GM18867 (cell line): ENCODE results near the gene ALDOB.
"Not testable (repeated sequence)": the region's sequence is repeated elsewhere in the genome, so short reads cannot be mapped to it uniquely, and the experiment has no call there.

Experiments
- ATAC-seq: cut with Tn5 transposase; IDR thresholded peaks from one replicate; pipeline ENCODE4 v1.9.1; 2021; ENCODE audit warnings: mild to moderate bottlenecking, moderate library complexity; ENCODE audit not compliant: unreplicated experiment

Gene ALDOB

DNA sequence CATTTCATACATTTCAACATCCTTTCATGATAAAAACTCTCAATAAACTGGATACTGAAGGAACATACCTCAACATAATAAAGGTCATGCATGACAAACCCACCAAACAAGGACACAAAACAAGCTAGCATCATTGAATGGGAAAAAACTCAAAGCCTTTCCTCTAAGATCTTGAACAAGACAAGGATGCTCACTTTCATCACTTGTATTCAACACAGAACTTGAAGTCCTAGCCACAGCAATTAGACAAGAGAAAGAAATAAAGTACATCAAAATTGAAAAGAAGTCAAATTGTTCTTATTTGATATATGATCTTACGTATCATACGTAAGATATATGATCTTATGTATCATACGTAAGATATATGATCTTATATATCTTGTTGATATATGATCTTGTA is 42.4 kb downstream of the ALDOB start:
- ATAC-seq = no peak

DNA sequence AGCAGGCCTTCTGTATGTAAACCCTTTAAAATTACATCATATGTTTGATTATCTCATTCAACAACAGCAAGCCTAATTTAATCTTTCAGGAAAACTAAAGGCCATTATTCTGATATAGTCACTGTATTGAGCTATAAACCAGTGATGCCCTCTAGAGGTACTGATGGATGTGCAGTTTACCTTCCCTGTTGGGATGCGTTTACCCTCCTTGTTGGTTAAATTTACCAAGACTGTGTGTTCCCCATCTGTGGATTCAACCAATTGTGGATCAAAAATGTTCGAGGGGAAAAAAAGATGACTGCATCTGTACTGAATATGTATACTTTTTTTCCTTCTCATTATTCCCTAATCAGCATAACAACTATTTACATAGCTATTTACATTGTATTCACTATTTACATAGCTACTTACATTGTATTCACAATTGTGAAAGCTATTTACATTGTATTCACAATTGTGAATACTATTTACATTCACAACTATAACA is 47.0 kb downstream of the ALDOB start:
- no peak for ATAC-seq

DNA sequence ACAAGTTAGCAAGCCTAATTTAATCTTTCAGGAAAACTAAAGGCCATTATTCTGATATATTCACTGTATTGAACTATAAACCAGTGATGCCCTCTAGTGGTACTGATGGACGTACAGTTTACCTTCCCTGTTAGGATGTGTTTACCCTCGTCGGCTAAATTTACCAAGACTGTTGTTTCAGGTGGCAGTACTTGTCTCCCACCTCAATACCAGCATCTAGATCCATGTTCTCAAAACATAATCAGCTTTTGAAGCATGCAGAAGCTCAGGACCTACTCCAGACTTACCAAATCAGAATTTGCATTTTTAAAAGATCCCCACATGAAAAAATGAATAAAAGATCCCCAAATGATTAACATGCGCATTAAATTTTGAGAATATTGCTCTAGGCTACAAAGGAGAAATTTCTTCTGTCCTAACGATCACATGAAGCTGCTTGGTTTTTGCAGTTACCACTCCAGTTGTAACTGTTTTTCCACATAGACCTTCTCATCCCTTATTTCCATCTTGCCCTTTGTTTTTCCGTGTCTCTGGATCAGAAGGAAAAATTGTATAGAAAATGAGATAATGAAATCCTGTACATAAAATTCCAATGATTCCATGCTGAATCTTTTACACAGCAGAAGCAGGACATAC is 47.6 kb downstream of the ALDOB start:
- ATAC-seq = peak; percentile 80

DNA sequence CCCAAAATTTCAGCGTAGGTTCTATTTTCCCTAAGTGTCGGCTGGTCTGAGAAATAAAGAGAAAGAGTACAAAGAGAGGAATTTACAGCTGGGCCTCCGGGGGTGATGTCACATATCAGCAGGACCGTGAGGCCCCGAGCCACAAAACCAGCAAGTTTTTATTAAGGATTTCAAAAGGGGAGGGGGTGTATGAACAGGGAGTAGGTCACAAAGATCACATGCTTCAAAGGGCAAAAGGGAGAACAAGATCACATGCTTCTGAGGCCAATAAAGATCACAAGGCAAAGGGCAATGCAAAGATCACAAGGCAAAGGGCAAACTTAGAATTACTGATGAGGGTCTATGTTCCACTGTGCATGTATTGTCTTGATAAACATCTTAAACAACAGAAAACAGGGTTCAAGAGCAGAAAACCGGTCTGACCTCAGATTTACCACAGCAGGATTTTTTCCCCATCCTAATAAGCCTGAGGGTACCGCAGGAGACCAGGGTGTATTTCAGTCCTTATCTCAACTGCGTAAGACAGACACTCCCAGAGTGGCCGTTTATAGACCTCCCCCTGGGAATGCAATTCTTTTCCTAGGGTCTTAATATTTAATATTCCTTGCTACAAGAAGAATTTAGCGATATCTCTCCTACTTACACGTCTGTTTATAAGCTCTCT is 50.6 kb downstream of the ALDOB start, which contains the start of gene BAAT:
TSS of gene BAAT (minus strand) at position 134 of the 664 bp plus-strand sequence. CDS start 13,602 bp downstream, outside the sequence.
- not testable (repeated sequence) for ATAC-seq

DNA sequence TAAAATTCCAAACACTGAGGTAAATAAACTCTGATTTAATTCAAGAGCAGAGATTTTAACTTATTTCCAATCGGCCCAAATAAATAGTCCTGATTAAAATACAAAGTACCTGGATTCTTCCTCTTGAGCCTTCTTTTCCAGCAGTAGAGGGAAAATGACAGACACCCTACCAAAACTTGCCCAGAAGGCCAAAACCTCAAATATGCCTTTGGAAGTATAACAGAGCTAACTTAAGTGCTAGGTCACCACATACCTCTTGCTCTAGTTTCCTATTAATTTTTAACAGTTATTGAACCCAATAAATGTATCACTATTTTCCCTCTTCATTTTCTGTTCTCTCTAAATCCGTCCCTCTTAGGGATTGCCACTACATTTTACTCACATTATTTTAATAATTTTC is 52.2 kb downstream of the ALDOB start:
- ATAC-seq = no peak

DNA sequence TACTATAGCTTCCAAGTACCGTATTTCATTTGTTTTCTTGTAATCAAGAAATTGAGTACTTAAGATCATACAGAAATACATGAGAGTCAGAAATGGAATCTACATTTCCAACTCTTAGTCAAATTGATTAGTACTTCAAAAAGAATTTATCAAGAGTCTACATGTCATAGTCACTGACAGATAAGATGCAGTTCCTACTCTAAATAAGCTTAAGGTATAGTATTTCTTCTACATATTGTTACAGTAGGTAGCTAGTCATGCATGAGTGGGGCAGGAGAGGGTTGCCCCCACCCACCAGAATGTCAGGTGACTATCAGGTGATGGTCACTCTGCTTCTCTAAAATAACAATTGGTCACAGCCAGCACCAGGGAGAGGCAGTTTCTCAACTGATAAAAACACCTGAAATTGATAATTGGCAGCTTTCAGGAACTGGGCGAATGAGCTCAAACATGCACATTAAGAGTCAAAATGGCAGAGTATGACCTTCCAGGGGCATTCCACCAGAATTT is 53.7 kb downstream of the ALDOB start:
- no peak for ATAC-seq

DNA sequence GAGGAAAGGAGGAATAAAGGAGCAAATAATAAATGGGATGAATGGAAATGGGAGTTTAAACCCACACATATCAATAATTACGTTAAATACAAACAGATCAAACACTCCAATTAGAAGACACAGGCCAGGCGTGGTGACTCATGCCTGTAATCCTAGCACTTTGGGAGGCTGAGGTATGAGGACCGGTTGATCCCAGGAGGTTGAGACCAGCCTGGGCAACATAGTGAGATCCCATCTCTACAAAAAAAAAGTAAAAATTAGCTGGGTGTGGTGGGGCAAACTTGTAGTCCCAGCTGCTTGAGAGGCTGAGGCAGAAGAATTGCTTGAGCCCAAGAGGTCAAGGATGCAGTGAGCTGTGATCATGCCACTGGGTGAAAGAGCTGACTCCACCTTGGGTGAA is 54.5 kb downstream of the ALDOB start:
- ATAC-seq = no peak

DNA sequence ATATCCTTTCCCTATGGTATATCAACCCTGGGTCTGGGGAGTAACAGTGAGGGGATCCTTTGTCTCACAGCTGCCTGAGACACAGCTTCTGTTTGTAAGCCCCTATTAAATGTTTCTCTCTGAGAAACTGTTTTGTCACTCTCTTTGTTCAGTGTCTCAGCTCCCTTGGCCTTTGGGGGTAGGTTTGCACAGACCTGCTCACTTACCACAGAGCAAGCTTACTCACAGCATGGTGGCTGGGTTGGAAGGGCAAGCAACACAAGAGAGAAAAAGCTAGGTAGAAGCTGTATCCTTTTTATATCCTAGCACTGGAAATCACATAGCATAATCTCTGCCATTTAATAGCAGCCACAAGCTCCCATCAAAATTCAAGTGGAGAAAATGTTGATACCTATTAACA is 55.3 kb downstream of the ALDOB start:
- no peak for ATAC-seq

DNA sequence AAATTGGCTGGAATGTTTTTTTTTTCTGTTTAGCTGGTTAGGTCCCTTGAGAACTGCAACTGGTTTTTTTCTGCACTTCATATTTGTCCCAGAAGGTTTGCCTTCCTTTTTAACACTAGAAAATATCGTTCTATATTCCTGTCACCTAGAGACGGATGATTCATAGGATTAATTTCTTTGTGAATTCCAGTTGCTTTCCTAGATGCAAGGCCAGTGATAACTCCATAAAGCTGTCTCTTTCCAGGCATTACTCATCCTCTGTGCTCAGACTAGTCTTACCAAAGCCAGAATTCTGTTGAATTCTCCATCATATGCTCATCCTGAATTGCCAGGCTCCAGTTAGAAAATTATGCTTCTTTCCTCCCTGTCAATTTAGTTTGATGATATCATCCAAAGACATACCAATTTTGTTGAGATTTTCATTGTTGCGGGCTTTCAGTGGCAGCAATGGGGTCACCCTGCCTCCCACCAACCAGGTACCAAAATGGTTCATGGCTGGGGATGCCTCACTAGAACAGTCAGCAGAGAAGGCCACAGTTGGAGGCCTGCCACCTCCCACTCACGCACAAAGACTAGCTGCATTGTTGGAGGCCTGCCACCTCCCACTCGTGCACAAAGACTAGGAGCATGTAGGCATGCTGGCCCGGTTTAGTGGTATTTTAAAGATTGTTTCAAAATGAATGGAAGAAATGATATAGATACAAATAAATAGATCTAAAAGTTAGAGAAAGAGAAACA is 59.3 kb downstream of the ALDOB start:
- ATAC-seq = no peak

DNA sequence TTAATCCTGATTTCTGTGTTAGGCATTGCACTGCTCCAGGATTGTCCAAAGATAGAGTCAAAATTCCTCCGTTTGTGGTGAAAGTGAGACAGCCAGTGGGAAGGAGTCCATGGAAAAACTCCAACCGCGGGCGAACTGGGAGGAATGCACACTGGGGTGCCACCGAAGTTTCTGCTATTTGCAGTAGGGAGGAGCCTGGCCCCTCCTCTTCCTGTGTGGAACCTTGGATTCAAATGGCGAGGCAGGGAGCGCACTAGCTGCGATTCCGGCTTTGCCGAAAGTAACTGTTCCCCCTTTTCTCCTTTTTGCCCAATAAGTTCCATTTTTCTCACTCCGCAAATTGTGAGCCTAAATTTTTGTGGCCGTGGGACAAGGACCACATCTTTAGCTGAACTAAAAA is 60.0 kb downstream of the ALDOB start:
- no peak for ATAC-seq

DNA sequence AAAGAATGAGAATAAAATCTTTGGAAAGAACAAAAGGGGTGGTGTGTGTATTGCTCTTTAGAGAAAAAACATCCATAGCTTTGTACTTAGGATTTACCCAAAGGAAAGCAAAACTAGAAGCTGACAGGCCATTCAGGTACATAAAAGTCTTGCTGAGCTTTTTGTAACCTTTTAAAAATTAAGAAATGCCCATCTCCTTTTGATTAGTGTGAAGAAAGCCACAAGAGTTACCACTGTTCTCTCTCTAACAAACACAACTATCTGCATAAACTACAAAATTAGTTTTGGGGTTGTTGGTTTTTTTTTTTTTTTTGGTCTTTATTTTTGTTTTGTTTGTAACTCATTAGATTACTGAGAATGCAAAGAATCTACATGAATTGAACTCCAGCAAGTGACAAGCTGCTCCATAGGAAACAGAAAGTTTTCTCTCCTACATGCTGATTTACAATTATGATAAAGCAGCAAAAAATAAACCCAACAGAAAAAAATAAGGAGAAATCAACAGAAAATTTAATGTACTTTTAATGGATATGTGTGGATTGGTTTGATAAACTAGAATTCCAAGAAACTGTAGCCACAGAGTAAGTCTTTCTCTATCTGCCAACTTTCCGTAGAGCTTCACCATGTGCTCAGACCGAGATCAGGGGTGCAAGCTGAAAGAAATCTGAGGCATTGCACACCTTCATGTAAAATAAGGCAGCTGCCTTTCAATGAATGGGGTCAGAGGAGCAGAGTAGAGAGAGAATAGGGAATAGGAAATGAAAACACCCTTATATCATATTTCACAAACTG is 63.1 kb downstream of the ALDOB start:
- ATAC-seq = no peak

DNA sequence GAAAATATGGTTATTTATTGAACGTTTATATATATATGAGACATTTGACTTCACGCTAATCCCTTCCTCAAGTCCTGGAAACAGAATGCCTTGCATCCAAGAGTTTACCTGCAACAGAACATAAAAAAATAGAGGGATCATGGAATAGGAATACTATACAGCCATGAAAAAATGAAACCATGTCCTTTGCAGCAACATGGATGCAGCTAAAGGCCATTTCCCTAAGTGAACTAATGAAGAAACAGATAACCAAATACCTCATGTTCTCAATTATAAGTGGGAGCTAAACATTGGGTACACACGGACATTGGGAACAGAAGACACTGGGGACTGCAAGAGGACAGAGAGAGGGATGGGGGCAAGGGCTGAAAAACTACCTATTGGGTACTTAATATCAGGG is 63.8 kb downstream of the ALDOB start:
- no peak for ATAC-seq
